Measurements from ENCODE around the gene C5orf34. TPM values are rescaled to one million over a fixed set of nuclear protein-coding genes. Genes with fewer than 3 reads are reported as not detected.
"Not testable (repeated sequence)": the region's sequence is repeated elsewhere in the genome, so short reads cannot be mapped to it uniquely, and the experiment has no call there.

Gene C5orf34
- total RNA-seq, 1 donor = 1.8 TPM

DNA sequence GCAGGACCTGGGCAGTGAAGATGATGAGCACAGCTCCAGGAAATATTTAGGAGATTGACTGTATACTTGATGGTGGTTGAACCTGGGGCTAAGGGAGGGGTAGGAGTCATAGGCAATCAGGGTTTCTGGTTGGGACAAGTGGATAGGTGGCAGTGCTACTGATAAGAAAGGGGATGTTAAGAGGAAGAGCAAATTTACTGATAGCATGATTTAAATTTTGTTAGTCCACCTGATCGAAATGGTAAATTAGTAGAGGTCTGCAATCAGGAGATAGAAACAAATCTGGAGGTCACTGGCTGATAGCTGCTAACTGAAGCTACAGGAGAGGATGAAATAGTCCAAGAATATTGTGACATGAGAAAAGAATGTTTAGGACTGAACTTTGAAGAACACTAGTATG is 5.7 kb upstream of the C5orf34 start:
- TF ChIP-seq, protein P1, sequence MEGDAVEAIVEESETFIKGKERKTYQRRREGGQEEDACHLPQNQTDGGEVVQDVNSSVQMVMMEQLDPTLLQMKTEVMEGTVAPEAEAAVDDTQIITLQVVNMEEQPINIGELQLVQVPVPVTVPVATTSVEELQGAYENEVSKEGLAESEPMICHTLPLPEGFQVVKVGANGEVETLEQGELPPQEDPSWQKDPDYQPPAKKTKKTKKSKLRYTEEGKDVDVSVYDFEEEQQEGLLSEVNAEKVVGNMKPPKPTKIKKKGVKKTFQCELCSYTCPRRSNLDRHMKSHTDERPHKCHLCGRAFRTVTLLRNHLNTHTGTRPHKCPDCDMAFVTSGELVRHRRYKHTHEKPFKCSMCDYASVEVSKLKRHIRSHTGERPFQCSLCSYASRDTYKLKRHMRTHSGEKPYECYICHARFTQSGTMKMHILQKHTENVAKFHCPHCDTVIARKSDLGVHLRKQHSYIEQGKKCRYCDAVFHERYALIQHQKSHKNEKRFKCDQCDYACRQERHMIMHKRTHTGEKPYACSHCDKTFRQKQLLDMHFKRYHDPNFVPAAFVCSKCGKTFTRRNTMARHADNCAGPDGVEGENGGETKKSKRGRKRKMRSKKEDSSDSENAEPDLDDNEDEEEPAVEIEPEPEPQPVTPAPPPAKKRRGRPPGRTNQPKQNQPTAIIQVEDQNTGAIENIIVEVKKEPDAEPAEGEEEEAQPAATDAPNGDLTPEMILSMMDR (IDR thresholded peaks at IDR 0.05; ENCODE audit: extremely low read depth, low read depth, low read length) = no peak
- no peaks in the 10 kb centered on the region for H4K20me1 ChIP-seq (ENCODE audit: insufficient read depth, low read length)
- peaks cover 4% of the 10 kb centered on the region for H3K4me1 ChIP-seq (ENCODE audit: insufficient read depth, low read length)
- no peak overlapping the region for H3K4me3 ChIP-seq (ENCODE audit: insufficient read depth, low read length)
- H3K4me2 ChIP-seq (ENCODE audit: insufficient read depth, low read length) = no peak overlapping the region
- DNase-seq (ENCODE audit: insufficient read length, low spot score, missing footprints) = no peak
- H2AFZ ChIP-seq (ENCODE audit: low read length) = no peak overlapping the region
- no peaks in the 10 kb centered on the region for H3K79me2 ChIP-seq (ENCODE audit: insufficient read depth, low read length)
- H3K36me3 ChIP-seq (ENCODE audit: insufficient read depth, low read length) = peaks cover 13% of the 10 kb centered on the region
- H3K27ac ChIP-seq (ENCODE audit: low read depth, low read length) = no peak overlapping the region
- no peaks in the 10 kb centered on the region for H3K27me3 ChIP-seq (ENCODE audit: insufficient read depth, low read length)
- H3K9me3 ChIP-seq (ENCODE audit: low read depth, low read length) = no peaks in the 10 kb centered on the region

DNA sequence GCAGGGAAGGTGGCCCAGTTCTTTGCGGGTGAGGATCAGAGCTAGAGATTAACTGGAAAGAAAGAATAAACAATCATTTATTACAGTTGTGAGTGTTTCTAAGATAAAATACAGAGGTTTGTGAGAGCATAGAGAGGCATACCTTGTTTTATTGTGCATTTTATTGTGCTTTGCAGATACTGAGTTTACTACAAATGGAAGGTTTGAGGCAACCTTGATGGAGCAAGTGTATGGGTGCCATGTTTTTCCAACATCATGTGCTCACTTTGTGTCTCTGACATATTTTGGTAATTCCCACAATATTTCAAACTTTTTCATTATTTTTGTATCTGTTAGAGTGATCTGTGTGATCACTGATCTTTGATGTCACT is 715 bp upstream of the C5orf34 start:
- peaks cover 20% of the 10 kb centered on the region for H3K79me2 ChIP-seq (ENCODE audit: insufficient read depth, low read length)
- H3K9me3 ChIP-seq (ENCODE audit: low read depth, low read length) = no peaks in the 10 kb centered on the region
- H3K36me3 ChIP-seq (ENCODE audit: insufficient read depth, low read length) = no peaks in the 10 kb centered on the region
- peak overlapping the region; percentile 87 for H3K4me3 ChIP-seq (ENCODE audit: insufficient read depth, low read length)
- H3K27ac ChIP-seq (ENCODE audit: low read depth, low read length) = peak overlapping the region; percentile 100
- peak overlapping the region; percentile 90 for H2AFZ ChIP-seq (ENCODE audit: low read length)
- peaks cover 19% of the 10 kb centered on the region for H3K4me1 ChIP-seq (ENCODE audit: insufficient read depth, low read length)
- no peaks in the 10 kb centered on the region for H3K27me3 ChIP-seq (ENCODE audit: insufficient read depth, low read length)
- no peaks in the 10 kb centered on the region for H4K20me1 ChIP-seq (ENCODE audit: insufficient read depth, low read length)
- TF ChIP-seq, protein P1 (IDR thresholded peaks at IDR 0.05; ENCODE audit: extremely low read depth, low read depth, low read length) = no peak
- H3K4me2 ChIP-seq (ENCODE audit: insufficient read depth, low read length) = peak overlapping the region; percentile 95
- DNase-seq (ENCODE audit: insufficient read length, low spot score, missing footprints) = no peak

DNA sequence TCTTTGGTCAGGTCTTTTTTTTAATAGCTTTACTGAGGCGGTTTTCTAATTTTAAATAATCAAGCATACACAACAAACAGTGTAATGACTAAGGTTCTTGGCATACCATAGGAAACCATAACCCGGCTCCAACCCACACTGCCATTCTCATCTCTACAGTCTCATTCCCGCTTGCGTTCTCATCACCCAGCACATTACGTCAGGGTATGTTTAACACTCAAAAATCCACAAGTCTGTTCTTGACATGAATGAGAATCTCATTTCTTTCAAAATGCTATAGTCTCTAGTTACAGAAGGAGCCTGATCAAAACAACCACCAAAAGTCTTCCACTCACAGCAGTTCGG is 505 bp downstream of the C5orf34 start:
- Histone ChIP-seq H3K4me3 (ENCODE audit: insufficient read depth, low read length) (peak overlapping the region; percentile 87), H3K79me2 (ENCODE audit: insufficient read depth, low read length) (peaks cover 20% of the 10 kb centered on the region), H3K27ac (ENCODE audit: low read depth, low read length) (peak overlapping the region; percentile 100), H3K4me1 (ENCODE audit: insufficient read depth, low read length) (peaks cover 19% of the 10 kb centered on the region), H2AFZ (ENCODE audit: low read length) (peak overlapping the region; percentile 88), H3K36me3 (ENCODE audit: insufficient read depth, low read length) (no peaks in the 10 kb centered on the region), H4K20me1 (ENCODE audit: insufficient read depth, low read length) (no peaks in the 10 kb centered on the region), H3K9me3 (ENCODE audit: low read depth, low read length) (no peaks in the 10 kb centered on the region), H3K27me3 (ENCODE audit: insufficient read depth, low read length) (no peaks in the 10 kb centered on the region), H3K4me2 (ENCODE audit: insufficient read depth, low read length) (peak overlapping the region; percentile 95)
- DNase-seq (ENCODE audit: insufficient read length, low spot score, missing footprints) = peak; percentile 94
- TF ChIP-seq, protein P1 (IDR thresholded peaks at IDR 0.05; ENCODE audit: extremely low read depth, low read depth, low read length) = no peak

DNA sequence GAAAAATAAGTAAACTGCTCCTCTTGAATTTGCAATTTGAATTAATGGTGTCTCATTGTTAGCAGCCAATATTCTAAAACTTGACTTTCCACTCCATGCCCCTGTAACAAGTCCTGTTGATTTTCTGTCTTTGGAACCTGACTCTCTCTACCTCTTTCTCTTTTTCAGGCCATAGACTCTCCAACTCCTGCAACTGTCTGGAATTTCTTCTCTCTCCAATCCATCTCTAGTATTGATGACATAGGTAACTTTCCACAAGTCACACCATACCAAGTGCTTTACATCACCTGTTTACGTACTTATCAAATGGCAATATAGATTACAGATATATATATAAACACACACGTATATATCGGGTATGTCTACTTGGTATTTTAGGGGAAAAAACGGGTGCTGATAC is 923 bp downstream of the C5orf34 start:
- peak; percentile 29 for DNase-seq (ENCODE audit: insufficient read length, low spot score, missing footprints)
- peak overlapping the region; percentile 100 for H3K27ac ChIP-seq (ENCODE audit: low read depth, low read length)
- H3K27me3 ChIP-seq (ENCODE audit: insufficient read depth, low read length) = no peaks in the 10 kb centered on the region
- no peaks in the 10 kb centered on the region for H3K36me3 ChIP-seq (ENCODE audit: insufficient read depth, low read length)
- H3K4me1 ChIP-seq (ENCODE audit: insufficient read depth, low read length) = peaks cover 19% of the 10 kb centered on the region
- H4K20me1 ChIP-seq (ENCODE audit: insufficient read depth, low read length) = no peaks in the 10 kb centered on the region
- H3K9me3 ChIP-seq (ENCODE audit: low read depth, low read length) = no peaks in the 10 kb centered on the region
- H2AFZ ChIP-seq (ENCODE audit: low read length) = peak overlapping the region; percentile 88
- H3K79me2 ChIP-seq (ENCODE audit: insufficient read depth, low read length) = peaks cover 20% of the 10 kb centered on the region
- H3K4me2 ChIP-seq (ENCODE audit: insufficient read depth, low read length) = peak overlapping the region; percentile 95
- peak overlapping the region; percentile 87 for H3K4me3 ChIP-seq (ENCODE audit: insufficient read depth, low read length)
- TF ChIP-seq, protein P1 (IDR thresholded peaks at IDR 0.05; ENCODE audit: extremely low read depth, low read depth, low read length) = no peak

DNA sequence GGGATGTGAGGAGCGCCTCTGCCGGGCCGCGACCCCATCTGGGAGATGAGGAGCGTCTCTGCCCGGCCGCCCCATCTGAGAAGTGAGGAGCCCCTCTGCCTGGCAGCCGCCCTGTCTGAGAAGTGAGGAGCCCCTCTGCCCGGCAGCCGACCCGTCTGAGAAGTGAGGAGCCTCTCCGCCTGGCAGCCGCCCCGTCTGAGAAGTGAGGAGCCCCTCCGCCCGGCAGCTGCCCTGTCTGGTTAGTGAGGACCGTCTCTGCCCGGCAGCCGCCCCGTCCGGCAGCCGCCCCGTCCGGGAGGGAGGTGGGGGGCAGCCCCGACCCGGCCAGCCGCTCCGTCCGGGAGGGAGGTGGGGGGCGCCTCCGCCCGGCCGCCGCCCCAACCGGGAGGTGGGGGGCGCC is 3.9 kb downstream of the C5orf34 start:
- not testable (repeated sequence) for H2AFZ ChIP-seq (ENCODE audit: low read length); H3K36me3 ChIP-seq (ENCODE audit: insufficient read depth, low read length); DNase-seq (ENCODE audit: insufficient read length, low spot score, missing footprints); H3K4me3 ChIP-seq (ENCODE audit: insufficient read depth, low read length); H3K9me3 ChIP-seq (ENCODE audit: low read depth, low read length); H3K4me2 ChIP-seq (ENCODE audit: insufficient read depth, low read length); H4K20me1 ChIP-seq (ENCODE audit: insufficient read depth, low read length); H3K27ac ChIP-seq (ENCODE audit: low read depth, low read length); H3K27me3 ChIP-seq (ENCODE audit: insufficient read depth, low read length)
- peaks cover 19% of the 10 kb centered on the region for H3K4me1 ChIP-seq (ENCODE audit: insufficient read depth, low read length)
- H3K79me2 ChIP-seq (ENCODE audit: insufficient read depth, low read length) = peaks cover 20% of the 10 kb centered on the region
